Caco-2 (cell line): ENCODE results near the gene GUK1. TPM values are rescaled to one million over a fixed set of nuclear protein-coding genes. Genes with fewer than 3 reads are reported as not detected.
"Not testable (repeated sequence)": the region's sequence is repeated elsewhere in the genome, so short reads cannot be mapped to it uniquely, and the experiment has no call there.

Experiments
- BruUV-seq: library from RNA; stranded (reverse); fragments of 400-500 nt; replicated peaks from 2 replicates; lab custom pipeline; 2021; lab: Mats Ljungman, UMichigan
- CTCF ChIA-PET: fragments of 300-600 bp; sonication (Branson Sonifier 250); formaldehyde crosslinking; loops from one replicate; lab custom pipeline; 2022; ENCODE audit warnings: antibody characterized with exemption; lab: Charles Lee
- POLR2A ChIA-PET: fragments of 300-600 bp; sonication (Branson Sonifier 250); formaldehyde crosslinking; loops from one replicate; lab custom pipeline; 2022; ENCODE audit warnings: antibody characterized with exemption; lab: Charles Lee
- DNase-seq, 2 experiments: peaks; one replicate each; pipeline versions ENCODE4 v3.0.0 to v3.0.0-alpha.2; 2020 to 2022
- H3K27me3 ChIP-seq: replicated peaks from 2 replicates; pipeline ENCODE4 v1.6.0; 2011; ENCODE audit warnings: low read length; ENCODE audit not compliant: control insufficient read depth, insufficient read depth
- H3K36me3 ChIP-seq: 2 replicates; pipeline ENCODE4 v1.5.1; 2011; ENCODE audit warnings: low read length; ENCODE audit not compliant: control insufficient read depth, insufficient read depth
- H3K4me1 ChIP-seq: fragments of 250-450 bp; sonication (Bioruptor Pico); 2 replicates; pipeline ENCODE4 v1.5.1; 2020; ENCODE audit warnings: mild to moderate bottlenecking
- H3K4me3 ChIP-seq: 2 replicates; pipeline ENCODE4 v1.5.1; 2011; ENCODE audit warnings: low read depth, mild to moderate bottlenecking, control low read depth, low read length
- H3K9me3 ChIP-seq: fragments of 250-450 bp; sonication (Bioruptor Pico); 2 replicates; pipeline ENCODE4 v1.5.1; 2020; ENCODE audit warnings: mild to moderate bottlenecking, moderate library complexity
- H3K27ac Mint-ChIP-seq: one replicate; pipeline ENCODE4 v1.8.0; 2022; ENCODE audit warnings: mixed read lengths; ENCODE audit not compliant: unreplicated experiment
- H3K27me3 Mint-ChIP-seq: one replicate; pipeline ENCODE4 v1.8.0; 2022; ENCODE audit warnings: mixed read lengths; ENCODE audit not compliant: insufficient read depth, unreplicated experiment
- H3K36me3 Mint-ChIP-seq: one replicate; pipeline ENCODE4 v1.8.0; 2022; ENCODE audit warnings: mild to moderate bottlenecking, mixed read lengths; ENCODE audit not compliant: insufficient read depth, unreplicated experiment
- H3K4me1 Mint-ChIP-seq: one replicate; pipeline ENCODE4 v1.8.0; 2022; ENCODE audit warnings: low read depth, mixed read lengths; ENCODE audit not compliant: unreplicated experiment
- H3K4me3 Mint-ChIP-seq: one replicate; pipeline ENCODE4 v1.8.0; 2022; ENCODE audit warnings: mild to moderate bottlenecking, moderate library complexity, mixed read lengths; ENCODE audit not compliant: unreplicated experiment
- H3K9me3 Mint-ChIP-seq: one replicate; pipeline ENCODE4 v1.8.0; 2022; ENCODE audit warnings: mixed read lengths; ENCODE audit not compliant: unreplicated experiment
- intact Hi-C: fragments of 100-400 bp; cut with micrococcal nuclease; formaldehyde crosslinking; loops from one replicate; pipeline ENCODE4 v1.10.0; 2022; ENCODE audit not compliant: unreplicated experiment
- total RNA-seq: library from RNA; stranded (reverse); gene quantifications from 2 replicates; pipeline ENCODE4 v1.2.3, GENCODE V29; 2022
- TF ChIP-seq, protein P1 (sequence below), 2 experiments: fragments of 200-600 bp in 1 of 2; IDR thresholded peaks; 1 replicate in 1 of 2; 2 replicates in 1 of 2; pipeline versions ENCODE4 v1.5.1 to v1.8.0; 2011 to 2022; ENCODE audit warnings: antibody characterized with exemption in 1 of 2, control low read depth in 1 of 2, inconsistent platforms in 1 of 2, low read depth in 1 of 2, low read length in 1 of 2, mild to moderate bottlenecking in 1 of 2, moderate library complexity in 1 of 2; ENCODE audit not compliant: insufficient read depth in 1 of 2, severe bottlenecking in 1 of 2, unreplicated experiment in 1 of 2

Gene GUK1
- total RNA-seq, 1 experiment from 2014 or later = 73.6 TPM

GRCh38 chr1:228184152-228184551 is 44.1 kb downstream of the GUK1 start:
- Mint-ChIP-seq H3K4me1 (no peaks in the 10 kb centered on the region), H3K9me3 (no peaks in the 10 kb centered on the region), H3K27me3 (no peaks in the 10 kb centered on the region), H3K36me3 (no peaks in the 10 kb centered on the region), H3K4me3 (no peak overlapping the region), H3K27ac (no peak overlapping the region)
- Histone ChIP-seq H3K4me3 (no peak overlapping the region), H3K36me3 (no peaks in the 10 kb centered on the region), H3K27me3 (no peaks in the 10 kb centered on the region), H3K9me3 (peaks cover 9% of the 10 kb centered on the region; the same call in 1 of the 2 replicates), H3K4me1 (no peaks in the 10 kb centered on the region)
- BruUV-seq = no TSS peak
- CTCF ChIA-PET = no interaction called here
- TF ChIP-seq, protein P1, sequence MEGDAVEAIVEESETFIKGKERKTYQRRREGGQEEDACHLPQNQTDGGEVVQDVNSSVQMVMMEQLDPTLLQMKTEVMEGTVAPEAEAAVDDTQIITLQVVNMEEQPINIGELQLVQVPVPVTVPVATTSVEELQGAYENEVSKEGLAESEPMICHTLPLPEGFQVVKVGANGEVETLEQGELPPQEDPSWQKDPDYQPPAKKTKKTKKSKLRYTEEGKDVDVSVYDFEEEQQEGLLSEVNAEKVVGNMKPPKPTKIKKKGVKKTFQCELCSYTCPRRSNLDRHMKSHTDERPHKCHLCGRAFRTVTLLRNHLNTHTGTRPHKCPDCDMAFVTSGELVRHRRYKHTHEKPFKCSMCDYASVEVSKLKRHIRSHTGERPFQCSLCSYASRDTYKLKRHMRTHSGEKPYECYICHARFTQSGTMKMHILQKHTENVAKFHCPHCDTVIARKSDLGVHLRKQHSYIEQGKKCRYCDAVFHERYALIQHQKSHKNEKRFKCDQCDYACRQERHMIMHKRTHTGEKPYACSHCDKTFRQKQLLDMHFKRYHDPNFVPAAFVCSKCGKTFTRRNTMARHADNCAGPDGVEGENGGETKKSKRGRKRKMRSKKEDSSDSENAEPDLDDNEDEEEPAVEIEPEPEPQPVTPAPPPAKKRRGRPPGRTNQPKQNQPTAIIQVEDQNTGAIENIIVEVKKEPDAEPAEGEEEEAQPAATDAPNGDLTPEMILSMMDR (IDR thresholded peaks at IDR 0.05; ENCODE audit: insufficient read depth in 1 of 2, low read depth in 1 of 2, low read length in 1 of 2, severe bottlenecking in 1 of 2, unreplicated experiment in 1 of 2) = no peak
- intact Hi-C loops = loop anchor here (5.0 kb wide), 1 partner anchor 52 kb away; no protein-coding TSS in a partner anchor
- DNase-seq = peak in 1 of 2 experiments; percentile 19
- POLR2A ChIA-PET = no interaction called here

DNA sequence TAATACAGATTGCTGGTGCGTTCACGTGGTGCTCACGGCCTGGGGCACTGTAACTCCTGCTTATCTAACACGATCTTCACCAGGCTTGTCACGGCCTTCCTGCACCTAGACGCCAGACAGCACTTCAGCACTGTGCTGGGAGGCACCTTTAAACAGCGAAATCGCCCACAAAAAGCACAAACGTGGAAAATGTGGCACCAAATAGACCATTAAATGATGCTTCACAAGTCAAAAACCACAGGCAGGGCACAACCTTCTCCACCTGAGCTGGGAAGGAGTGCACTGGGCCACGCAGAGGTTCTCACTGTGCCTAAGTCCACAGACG is 45.5 kb downstream of the GUK1 start:
- Mint-ChIP-seq H3K27ac (no peak overlapping the region), H3K36me3 (no peaks in the 10 kb centered on the region), H3K4me3 (no peak overlapping the region), H3K4me1 (no peaks in the 10 kb centered on the region), H3K9me3 (no peaks in the 10 kb centered on the region), H3K27me3 (no peaks in the 10 kb centered on the region)
- TF ChIP-seq, protein P1 (IDR thresholded peaks at IDR 0.05; ENCODE audit: insufficient read depth in 1 of 2, low read depth in 1 of 2, low read length in 1 of 2, severe bottlenecking in 1 of 2, unreplicated experiment in 1 of 2) = no peak
- H3K9me3 ChIP-seq = peaks cover 9% of the 10 kb centered on the region; the same call in 1 of the 2 replicates
- no TSS peak for BruUV-seq
- intact Hi-C loops = no loop called here
- no peaks in the 10 kb centered on the region for H3K36me3 ChIP-seq
- H3K4me1 ChIP-seq = no peaks in the 10 kb centered on the region
- H3K4me3 ChIP-seq = no peak overlapping the region
- ChIA-PET CTCF (no interaction called here), POLR2A (no interaction called here)
- peak in 1 of 2 experiments; percentile 29 for DNase-seq
- no peaks in the 10 kb centered on the region for H3K27me3 ChIP-seq

DNA sequence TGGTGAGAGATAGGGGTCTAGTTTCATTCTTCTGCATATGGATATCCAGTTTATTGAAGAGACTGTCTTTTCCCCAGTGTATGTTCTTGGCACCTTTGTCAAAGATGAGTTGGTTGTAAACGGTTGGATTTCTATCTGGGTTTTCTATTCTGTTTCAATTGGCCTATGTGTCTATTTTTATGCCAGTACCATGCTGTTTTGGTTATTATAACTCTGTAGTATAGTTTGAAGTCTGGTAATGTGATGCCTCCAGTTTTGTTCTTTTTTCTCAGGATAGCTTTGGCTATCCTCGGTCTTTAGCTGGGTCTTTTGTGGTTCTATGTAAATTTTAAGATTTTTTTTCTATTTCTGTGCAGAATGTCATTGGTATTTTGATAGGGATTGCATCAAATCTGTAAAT is 48.2 kb downstream of the GUK1 start:
- BruUV-seq, intact Hi-C loops, CTCF ChIA-PET: not testable (repeated sequence)

GRCh38 chr1:228190182-228190581 is 50.1 kb downstream of the GUK1 start:
- no peaks in the 10 kb centered on the region for H3K9me3 Mint-ChIP-seq
- H3K4me1 ChIP-seq = no peaks in the 10 kb centered on the region
- H3K36me3 Mint-ChIP-seq = no peaks in the 10 kb centered on the region
- H3K36me3 ChIP-seq = no peaks in the 10 kb centered on the region
- H3K4me1 Mint-ChIP-seq = no peaks in the 10 kb centered on the region
- no TSS peak for BruUV-seq
- TF ChIP-seq, protein P1 (IDR thresholded peaks at IDR 0.05; ENCODE audit: insufficient read depth in 1 of 2, low read depth in 1 of 2, low read length in 1 of 2, severe bottlenecking in 1 of 2, unreplicated experiment in 1 of 2) = no peak
- POLR2A ChIA-PET = no interaction called here
- CTCF ChIA-PET = interaction anchor here (1.0 kb wide), 1 partner anchor 59 kb away, joined by 3 read pairs; no protein-coding TSS in a partner anchor
- no peak overlapping the region for H3K4me3 ChIP-seq
- no peaks in the 10 kb centered on the region for H3K27me3 Mint-ChIP-seq
- no peak overlapping the region for H3K4me3 Mint-ChIP-seq
- peaks cover 9% of the 10 kb centered on the region; the same call in 1 of the 2 replicates for H3K9me3 ChIP-seq
- no peaks in the 10 kb centered on the region for H3K27me3 ChIP-seq
- no peak overlapping the region for H3K27ac Mint-ChIP-seq
- DNase-seq = peak in 1 of 2 experiments; percentile 14
- intact Hi-C loops = no loop called here

More for the DNA sequence above, 48.2 kb downstream of the GUK1 start:
- H3K27ac Mint-ChIP-seq, H3K4me1 ChIP-seq, POLR2A ChIA-PET, H3K4me3 Mint-ChIP-seq, H3K36me3 Mint-ChIP-seq, H3K4me1 Mint-ChIP-seq, H3K27me3 ChIP-seq, H3K27me3 Mint-ChIP-seq, H3K4me3 ChIP-seq, H3K36me3 ChIP-seq, DNase-seq, H3K9me3 ChIP-seq, H3K9me3 Mint-ChIP-seq: not testable (repeated sequence)
